Esophagus (tissue), 2 donors: ENCODE data around the gene AEN. TPM values are rescaled to one million over a fixed set of nuclear protein-coding genes. Genes with fewer than 3 reads are reported as not detected.

ENCODE experiments used
- H3K27ac ChIP-seq, 2 donors: one replicate each; pipeline ENCODE4 v1.5.1; 2013; ENCODE audit warnings: low read depth in 2 of 2, mild to moderate bottlenecking in 2 of 2, inconsistent platforms in 1 of 2, low read length in 1 of 2, moderate library complexity in 1 of 2
- H3K27me3 ChIP-seq, 2 donors: one replicate each; pipeline ENCODE4 v1.6.1; 2013; ENCODE audit warnings: low read length in 2 of 2, control low read depth in 1 of 2, mild to moderate bottlenecking in 1 of 2; ENCODE audit not compliant: insufficient read depth in 2 of 2, control insufficient read depth in 1 of 2
- H3K36me3 ChIP-seq, 2 donors: one replicate each; pipeline ENCODE4 v1.6.1; 2013; ENCODE audit warnings: low read length in 1 of 2; ENCODE audit not compliant: control insufficient read depth in 2 of 2, insufficient read depth in 2 of 2
- H3K4me1 ChIP-seq, 2 donors: one replicate each; pipeline ENCODE4 v1.6.1; 2013; ENCODE audit warnings: low read length in 1 of 2; ENCODE audit not compliant: control insufficient read depth in 2 of 2, insufficient read depth in 2 of 2
- H3K4me3 ChIP-seq, 2 donors: one replicate each; pipeline ENCODE4 v1.5.1; 2013; ENCODE audit warnings: low read length in 2 of 2, mild to moderate bottlenecking in 2 of 2, low read depth in 1 of 2, moderate library complexity in 1 of 2
- H3K9me3 ChIP-seq, 2 donors: one replicate each; pipeline ENCODE4 v1.6.1; 2013; ENCODE audit warnings: mild to moderate bottlenecking in 2 of 2, low read depth in 1 of 2, low read length in 1 of 2, moderate library complexity in 1 of 2; ENCODE audit not compliant: control insufficient read depth in 2 of 2, insufficient read depth in 1 of 2
- WGBS, 2 donors: extraction: QIAGEN DNeasy Blood & Tissue Kit; methylation state at CpG; one replicate each; pipeline ENCODE4 v1.1.7; 2013; 5-methylcytosine and 5-hydroxymethylcytosine counted together
- polyA plus RNA-seq, 2 donors: library from polyadenylated mRNA; stranded (reverse); fragments of 200-250 nt; gene quantifications; one replicate each; pipeline ENCODE4 v1.2.3, GENCODE V29; 2013
- donor health status: healthy with polysubstance abuse.
- donor health status: Bipolar disorder and iron deficiency.

Gene AEN
- polyA plus RNA-seq, 2 donors: 5.5 to 10.1 TPM

DNA sequence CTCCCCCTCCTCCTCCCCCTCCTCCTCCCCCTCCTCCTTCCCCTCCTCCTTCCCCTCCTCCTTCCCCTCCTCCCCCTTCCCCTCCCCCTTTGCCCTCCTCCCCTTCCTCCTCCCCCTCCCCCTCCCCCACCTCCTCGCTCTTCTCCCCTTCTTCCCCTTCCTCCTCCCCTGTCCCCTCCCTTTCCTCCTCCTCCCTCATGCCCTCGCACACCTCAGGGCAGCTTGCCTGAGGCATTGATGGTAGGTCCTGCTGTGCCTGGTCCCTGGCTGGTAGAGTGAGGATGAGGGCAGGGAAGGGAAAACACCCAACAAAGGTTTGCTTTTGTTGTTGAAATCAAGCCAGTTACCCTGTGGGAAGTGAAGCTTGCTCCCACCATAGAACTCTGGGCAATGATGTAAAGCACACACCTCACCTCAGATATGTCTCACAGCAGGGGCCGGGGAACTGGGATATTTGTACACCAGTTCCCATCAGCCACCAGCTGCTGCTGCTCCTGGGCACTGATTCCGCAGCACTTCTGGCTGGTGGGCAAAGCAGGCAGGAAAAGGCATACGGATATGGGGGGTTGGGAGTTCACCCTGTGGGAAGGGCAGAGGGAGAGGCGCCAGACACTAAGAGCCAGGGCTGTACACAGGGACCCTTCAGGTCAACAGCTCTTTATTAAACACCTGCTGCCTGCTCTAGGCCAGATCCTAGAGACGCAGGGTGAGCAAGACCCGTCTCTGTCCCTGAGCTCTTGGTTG, 31.5 kb downstream of the AEN start:
- H3K27ac ChIP-seq: no peak overlapping the region
- 68 to 73% methylated on average over 6 to 7 of the region's 8 CpGs for WGBS, 2 donors
- no peaks in the 10 kb centered on the region for H3K27me3 ChIP-seq
- H3K4me3 ChIP-seq: no peak overlapping the region
- H3K4me1 ChIP-seq: peaks cover 10 to 12% of the 10 kb centered on the region in 2 donors
- no peaks in the 10 kb centered on the region for H3K9me3 ChIP-seq
- H3K36me3 ChIP-seq: peaks cover 0 to 4% of the 10 kb centered on the region in 2 donors

DNA sequence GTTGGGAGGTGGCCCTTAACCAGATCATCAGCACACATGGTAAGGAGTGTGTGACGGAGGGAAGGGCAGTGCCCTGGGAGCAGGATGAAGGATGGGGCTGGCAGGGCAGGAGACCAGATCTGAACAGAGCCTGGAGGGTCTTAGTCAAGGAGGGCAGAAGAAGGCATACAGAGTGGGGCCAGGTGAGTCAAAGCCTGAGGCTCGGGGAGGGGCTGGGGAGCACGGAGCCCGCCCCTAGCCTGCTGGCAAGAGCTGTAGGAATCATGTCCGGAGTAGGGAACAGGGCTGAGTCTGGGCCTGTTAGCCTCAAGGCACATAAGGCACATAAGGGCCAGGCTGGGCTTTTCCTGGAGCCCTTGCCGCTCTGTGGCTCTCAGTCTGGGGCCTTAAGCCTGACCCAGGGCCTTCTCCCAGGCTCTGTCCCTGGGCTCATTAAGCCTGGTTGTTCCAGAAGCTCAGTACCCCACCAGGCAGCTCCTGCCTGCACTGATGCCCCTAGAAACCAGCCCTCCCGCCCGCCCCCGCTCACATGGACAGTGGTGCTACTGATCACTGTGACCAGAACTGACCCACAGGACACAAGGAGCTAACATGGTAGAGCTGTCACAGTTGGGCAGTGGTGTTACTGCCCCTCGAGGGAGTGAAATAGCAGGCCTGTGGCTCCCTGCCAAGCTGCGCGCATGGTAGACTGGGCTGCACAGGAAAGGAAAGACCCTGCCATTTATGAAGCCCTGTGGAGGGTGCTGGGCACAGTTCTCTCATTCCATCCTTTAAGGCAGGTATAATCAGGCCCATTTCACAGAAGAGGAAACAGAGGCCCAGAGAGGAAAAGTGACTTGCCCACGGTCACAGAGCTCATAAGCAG, 32.3 kb downstream of the AEN start:
- 79% methylated on average over 13 of the region's 13 CpGs for WGBS, 2 donors
- no peak overlapping the region for H3K27ac ChIP-seq
- H3K4me1 ChIP-seq: peaks cover 7% of the 10 kb centered on the region in 2 donors
- peaks cover 0 to 4% of the 10 kb centered on the region in 2 donors for H3K36me3 ChIP-seq
- H3K4me3 ChIP-seq: no peak overlapping the region
- H3K9me3 ChIP-seq: no peaks in the 10 kb centered on the region
- H3K27me3 ChIP-seq: no peaks in the 10 kb centered on the region

DNA sequence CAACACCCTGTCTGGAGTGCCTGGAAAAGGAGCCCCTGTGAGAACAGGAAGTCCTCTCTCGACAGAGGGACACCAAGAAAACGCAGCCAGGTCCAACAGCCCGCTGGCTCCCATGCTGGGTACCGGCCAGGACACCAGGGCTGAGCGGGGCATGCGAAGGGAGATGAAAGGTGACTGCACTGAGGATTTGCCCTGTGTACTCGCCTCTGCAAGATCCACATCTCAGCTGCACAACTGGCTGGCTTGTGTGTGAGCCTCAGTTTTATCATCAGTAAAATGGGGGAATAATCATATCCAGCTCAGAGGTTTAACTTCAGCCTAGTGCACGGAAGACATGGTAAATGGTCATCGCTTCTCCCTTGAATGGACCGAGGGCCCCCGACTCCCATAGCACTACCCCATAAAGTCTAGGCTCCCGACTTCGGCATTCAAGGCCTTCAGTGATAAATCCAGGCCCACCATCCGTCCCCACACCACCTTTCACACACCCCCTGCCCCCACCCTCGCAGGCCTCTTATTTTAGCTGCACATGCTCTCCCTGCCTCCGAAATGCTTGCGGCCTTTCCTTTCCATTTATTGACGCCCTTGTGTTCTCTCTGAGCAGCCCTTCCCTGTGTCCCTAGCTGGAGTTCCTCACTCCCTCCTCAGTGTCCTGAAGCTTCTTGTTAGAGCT, 33.4 kb downstream of the AEN start:
- H3K4me3 ChIP-seq: no peak overlapping the region
- 91 to 94% methylated on average over 18 of the region's 18 CpGs for WGBS, 2 donors
- H3K27me3 ChIP-seq: no peaks in the 10 kb centered on the region
- H3K27ac ChIP-seq: no peak overlapping the region
- peaks cover 0 to 4% of the 10 kb centered on the region in 2 donors for H3K36me3 ChIP-seq
- H3K4me1 ChIP-seq: peaks cover 7 to 9% of the 10 kb centered on the region in 2 donors
- H3K9me3 ChIP-seq: no peaks in the 10 kb centered on the region

DNA sequence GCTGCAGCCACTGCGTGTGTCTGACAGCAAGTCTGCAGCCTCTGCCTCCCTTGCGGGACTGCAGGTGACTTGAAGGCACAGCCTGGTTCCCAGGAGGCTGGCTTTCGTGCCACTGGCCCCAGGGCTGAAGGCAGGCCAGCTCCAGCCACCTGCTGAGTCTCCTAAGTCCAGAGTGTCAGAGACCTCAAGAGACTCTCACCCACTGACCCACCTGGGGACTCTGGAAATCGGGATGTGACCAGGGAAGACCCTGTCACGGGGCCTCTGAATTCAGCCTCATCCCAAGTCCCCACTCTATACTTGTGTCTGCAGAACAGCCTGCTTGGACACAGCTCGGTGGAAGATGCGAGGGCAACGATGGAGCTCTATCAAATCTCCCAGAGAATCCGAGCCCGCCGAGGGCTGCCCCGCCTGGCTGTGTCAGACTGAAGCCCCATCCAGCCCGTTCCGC, 34.0 kb downstream of the AEN start:
- Histone ChIP-seq H3K36me3 (peaks cover 0 to 4% of the 10 kb centered on the region in 2 donors), H3K4me1 (peaks cover 5 to 9% of the 10 kb centered on the region in 2 donors), H3K4me3 (no peak overlapping the region), H3K9me3 (no peaks in the 10 kb centered on the region), H3K27ac (no peak overlapping the region), H3K27me3 (no peaks in the 10 kb centered on the region)
- WGBS, 2 donors: 88 to 89% methylated on average over 14 of the region's 14 CpGs

DNA sequence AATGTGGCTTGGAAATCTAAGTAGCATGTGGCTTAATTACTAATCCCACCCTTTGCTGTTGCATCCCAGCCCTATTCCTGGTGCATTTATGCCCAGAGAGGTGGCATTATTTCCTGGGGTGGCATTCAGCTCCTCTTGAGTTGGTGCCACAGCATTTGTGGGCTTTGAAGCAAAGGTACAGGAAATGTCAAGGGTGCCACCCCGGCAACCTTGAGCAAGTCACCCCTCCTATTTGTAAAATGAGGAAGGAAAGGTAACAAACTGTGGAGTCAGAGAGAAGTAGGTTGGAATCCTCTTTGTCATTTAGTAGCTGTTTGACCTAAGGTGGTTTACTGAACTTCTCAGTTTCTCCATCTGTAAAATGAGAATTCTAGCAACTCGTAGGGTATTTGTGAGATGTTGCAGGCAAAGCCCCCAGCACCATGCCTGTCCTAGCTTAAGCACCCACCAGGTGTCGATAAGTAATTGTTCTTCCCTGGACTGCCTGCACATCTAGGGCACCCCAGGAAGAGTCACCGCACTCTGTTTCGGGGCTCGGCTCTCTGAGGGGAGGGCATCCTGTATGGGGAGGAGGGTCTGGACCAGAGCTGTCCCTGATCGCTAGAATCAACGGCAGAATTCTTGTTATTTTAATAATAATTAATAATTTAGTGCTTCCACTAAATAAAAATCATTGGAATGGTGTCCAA, 34.8 kb downstream of the AEN start:
- no peak overlapping the region for H3K4me3 ChIP-seq
- H3K36me3 ChIP-seq: peaks cover 0 to 4% of the 10 kb centered on the region in 2 donors
- no peaks in the 10 kb centered on the region for H3K27me3 ChIP-seq
- no peak overlapping the region for H3K27ac ChIP-seq
- no peaks in the 10 kb centered on the region for H3K9me3 ChIP-seq
- peaks cover 4 to 9% of the 10 kb centered on the region in 2 donors for H3K4me1 ChIP-seq
- WGBS, 2 donors: 81 to 88% methylated on average over 8 of the region's 8 CpGs

DNA sequence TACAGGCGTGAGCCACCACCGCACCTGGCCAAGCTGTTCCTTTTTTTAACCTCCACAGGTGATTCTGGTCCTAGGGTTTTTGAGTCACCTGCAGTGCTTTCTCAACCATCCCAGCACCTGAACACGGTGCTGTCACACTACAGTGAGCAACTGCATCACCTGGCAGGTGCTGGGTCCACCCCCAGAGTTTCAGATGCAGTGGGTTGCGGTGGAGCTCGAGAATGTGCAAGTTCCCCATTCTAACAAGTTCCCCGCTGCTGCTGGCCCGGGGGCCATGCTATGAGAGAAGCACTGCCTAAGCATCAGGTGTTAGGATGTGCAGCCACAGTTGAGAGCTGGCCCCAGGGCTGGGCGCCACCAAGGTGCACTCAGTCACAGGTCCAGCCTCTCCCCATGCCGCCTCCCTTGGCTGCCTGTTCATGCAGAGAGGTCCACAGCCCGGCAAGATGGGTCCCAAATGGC, 35.7 kb downstream of the AEN start:
- Histone ChIP-seq H3K27me3 (no peaks in the 10 kb centered on the region), H3K4me3 (no peak overlapping the region), H3K27ac (no peak overlapping the region), H3K9me3 (no peaks in the 10 kb centered on the region), H3K36me3 (peaks cover 0 to 4% of the 10 kb centered on the region in 2 donors), H3K4me1 (peaks cover 4 to 9% of the 10 kb centered on the region in 2 donors)
- 71 to 75% methylated on average over 10 of the region's 10 CpGs for WGBS, 2 donors

DNA sequence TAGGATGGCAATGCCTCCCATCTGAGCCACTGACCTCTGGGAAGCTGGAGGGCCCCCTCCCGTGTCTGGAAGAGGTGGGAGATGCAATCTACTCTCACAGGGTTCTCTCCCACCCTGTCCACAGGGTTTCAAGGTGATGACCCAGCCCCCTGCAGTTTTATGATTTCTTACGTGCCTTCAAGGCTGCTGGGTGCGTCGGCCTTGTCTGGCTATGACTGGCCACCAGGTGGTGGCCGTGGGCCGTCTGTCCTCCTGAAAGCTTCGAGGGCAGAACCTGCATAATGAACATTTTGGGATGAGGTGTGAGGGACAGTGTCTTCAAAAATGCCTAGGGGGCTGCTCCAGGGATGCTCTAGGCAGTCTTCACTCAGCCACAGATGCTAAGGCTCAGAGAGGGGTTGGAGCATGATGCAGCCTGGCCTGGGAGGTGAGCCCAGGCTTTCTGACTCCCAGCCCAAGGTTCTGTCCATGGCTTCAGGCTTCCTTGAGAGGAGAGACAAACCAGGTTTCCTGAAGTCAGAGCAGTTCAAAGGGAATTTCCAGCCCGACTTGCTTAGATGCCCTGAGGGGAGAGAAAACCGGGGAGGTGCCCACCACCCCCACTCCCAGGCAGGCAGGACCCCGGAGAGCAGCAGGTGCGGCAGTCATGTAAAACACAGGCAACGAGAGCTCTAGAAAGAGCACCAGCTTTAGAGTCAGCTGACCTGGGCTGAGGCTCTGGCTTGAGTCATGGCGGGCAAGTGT, 36.4 kb downstream of the AEN start:
- 39 to 42% methylated on average over 13 of the region's 13 CpGs for WGBS, 2 donors
- Histone ChIP-seq H3K4me1 (peaks cover 4 to 9% of the 10 kb centered on the region in 2 donors), H3K36me3 (peaks cover 0 to 2% of the 10 kb centered on the region in 2 donors), H3K27ac (no peak overlapping the region), H3K27me3 (no peaks in the 10 kb centered on the region), H3K9me3 (no peaks in the 10 kb centered on the region), H3K4me3 (no peak overlapping the region)

DNA sequence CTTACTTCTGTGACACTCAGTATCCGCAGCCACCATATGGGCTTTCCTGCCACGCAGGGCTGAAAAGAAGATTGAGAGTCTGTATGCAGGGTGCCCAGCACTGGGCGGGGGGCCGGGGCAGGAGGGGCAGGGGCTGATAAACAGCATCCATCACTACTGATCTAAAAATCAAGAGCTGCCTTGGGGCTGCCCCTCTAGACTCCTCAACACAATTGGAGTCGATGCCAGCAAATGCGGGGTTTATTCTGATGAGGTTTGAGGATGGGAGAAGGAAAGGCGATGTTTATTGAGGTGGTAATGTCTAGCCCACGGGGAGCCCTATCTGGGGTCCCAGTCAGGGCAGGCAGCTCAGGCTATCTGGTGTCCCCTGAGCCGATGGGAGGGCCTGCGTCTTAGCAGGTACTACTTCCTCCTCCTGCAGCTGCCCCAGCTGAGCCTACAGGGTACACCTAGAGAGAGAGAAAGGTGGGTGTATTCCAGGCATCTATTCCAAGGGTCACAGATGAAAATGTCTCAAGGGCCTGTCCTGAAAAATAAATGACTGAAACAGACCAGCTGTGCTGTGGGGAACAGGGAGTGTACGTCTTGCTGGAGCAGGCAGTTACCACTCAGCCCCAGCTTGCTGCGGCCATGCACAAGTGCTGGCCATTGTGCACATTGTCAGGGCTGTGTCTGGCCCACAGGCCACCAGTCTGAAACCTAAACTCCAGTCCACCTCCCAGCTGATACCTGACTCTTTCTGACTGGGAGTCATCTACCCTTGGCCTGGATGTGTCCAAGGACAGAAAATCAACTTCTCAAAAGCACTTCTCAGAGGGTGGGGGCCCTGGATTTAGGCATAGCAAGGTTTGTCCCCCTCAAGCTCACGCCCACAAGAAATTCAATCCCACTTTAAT, 37.2 kb downstream of the AEN start:
- no peak overlapping the region for H3K27ac ChIP-seq
- H3K9me3 ChIP-seq: no peaks in the 10 kb centered on the region
- no peaks in the 10 kb centered on the region for H3K36me3 ChIP-seq
- peaks cover 3 to 6% of the 10 kb centered on the region in 2 donors for H3K4me1 ChIP-seq
- no peaks in the 10 kb centered on the region for H3K27me3 ChIP-seq
- no peak overlapping the region for H3K4me3 ChIP-seq
- WGBS, 2 donors: 78 to 84% methylated on average over 13 of the region's 13 CpGs
